Choroid plexus epithelial cell (primary cell): ENCODE measurements around the gene CSAD.

Experiments
- DNase-seq: peaks from one replicate; pipeline ENCODE4 v3.0.0-alpha.2; 2010; ENCODE audit warnings: low read depth
- H3K4me3 ChIP-seq: 2 replicates; pipeline ENCODE4 v1.5.1; 2011; ENCODE audit warnings: low read depth, mild to moderate bottlenecking, control low read depth, low read length, moderate library complexity
- TF ChIP-seq, protein P1 (sequence below): conservative IDR thresholded peaks from 2 replicates; pipeline ENCODE4 v1.5.1; 2011; ENCODE audit warnings: low read depth, mild to moderate bottlenecking, control low read depth, inconsistent platforms, low read length, moderate library complexity

The CSAD gene

DNA sequence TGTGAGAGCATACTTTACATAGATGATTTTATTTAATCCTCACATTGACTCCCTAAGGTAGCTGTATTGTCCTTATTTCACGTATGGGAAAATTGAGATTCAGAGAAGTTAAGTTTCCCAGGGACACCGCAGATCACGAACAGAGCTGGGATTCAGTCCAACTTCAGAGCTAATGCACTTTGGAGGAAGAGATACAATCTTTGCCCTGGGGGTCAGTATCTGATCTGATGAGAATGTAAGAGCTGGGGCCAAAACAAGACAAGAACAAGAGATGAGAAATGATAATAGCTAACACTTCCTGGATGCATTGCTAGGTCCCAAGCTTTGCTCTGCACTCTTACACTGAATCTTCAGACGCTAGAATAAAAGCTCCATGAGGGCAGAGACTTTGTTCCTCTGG lies 6.0 kb upstream of the CSAD start:
- TF ChIP-seq, protein P1, sequence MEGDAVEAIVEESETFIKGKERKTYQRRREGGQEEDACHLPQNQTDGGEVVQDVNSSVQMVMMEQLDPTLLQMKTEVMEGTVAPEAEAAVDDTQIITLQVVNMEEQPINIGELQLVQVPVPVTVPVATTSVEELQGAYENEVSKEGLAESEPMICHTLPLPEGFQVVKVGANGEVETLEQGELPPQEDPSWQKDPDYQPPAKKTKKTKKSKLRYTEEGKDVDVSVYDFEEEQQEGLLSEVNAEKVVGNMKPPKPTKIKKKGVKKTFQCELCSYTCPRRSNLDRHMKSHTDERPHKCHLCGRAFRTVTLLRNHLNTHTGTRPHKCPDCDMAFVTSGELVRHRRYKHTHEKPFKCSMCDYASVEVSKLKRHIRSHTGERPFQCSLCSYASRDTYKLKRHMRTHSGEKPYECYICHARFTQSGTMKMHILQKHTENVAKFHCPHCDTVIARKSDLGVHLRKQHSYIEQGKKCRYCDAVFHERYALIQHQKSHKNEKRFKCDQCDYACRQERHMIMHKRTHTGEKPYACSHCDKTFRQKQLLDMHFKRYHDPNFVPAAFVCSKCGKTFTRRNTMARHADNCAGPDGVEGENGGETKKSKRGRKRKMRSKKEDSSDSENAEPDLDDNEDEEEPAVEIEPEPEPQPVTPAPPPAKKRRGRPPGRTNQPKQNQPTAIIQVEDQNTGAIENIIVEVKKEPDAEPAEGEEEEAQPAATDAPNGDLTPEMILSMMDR = no peak

DNA sequence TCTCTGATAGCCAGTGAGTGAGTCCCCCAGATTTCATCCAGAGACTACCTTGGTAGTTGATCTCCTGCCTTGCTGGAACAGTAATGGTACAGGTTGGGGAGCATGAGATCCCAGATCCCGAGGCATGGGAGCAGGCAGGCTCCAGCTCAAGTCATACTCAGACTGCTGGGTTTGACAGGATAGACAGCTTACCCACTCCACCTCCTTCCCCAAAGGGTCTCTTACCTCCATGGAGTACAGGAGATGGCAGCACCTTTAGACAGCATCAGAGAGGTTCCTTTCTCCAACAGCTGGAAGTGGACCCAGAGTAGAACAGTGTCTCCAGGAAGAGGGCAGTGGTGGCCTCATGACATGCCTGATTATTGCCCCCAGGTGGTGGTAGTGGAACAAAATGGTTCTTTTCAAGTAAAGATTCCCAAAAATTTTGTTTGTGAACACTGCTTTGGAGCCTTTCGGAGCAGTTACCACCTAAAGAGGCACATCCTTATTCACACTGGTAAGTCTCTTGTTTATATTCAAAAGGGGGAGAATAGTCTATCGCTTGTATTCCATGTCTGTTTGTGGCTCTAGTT lies 4.9 kb upstream of the CSAD start:
- DNase-seq = no peak
- TF ChIP-seq, protein P1 = peak; percentile 26
- H3K4me3 ChIP-seq = no peak overlapping the region

More for the DNA sequence above, 6.0 kb upstream of the CSAD start:
- DNase-seq = no peak
- H3K4me3 ChIP-seq = no peak overlapping the region

DNA sequence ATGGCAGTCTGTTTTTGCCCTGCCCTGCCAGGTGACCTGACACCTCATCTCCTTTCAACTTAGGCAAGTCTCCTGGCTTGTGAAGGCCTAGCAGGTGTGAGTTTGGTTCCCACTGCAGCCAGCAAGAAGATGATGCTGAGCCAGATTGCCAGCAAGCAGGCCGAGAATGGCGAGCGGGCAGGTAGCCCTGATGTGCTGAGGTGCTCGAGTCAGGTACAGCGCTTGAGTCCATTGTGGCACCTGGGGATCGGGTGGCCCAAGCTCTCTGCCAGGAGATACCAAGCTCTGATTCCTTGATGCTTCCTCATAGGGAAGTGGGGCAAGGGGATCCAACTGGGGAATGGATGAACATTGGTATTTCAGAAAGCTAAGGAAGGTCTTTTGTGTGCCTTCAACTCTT lies 4.1 kb upstream of the CSAD start:
- no peak for DNase-seq
- no peak overlapping the region for H3K4me3 ChIP-seq
- TF ChIP-seq, protein P1 = no peak

DNA sequence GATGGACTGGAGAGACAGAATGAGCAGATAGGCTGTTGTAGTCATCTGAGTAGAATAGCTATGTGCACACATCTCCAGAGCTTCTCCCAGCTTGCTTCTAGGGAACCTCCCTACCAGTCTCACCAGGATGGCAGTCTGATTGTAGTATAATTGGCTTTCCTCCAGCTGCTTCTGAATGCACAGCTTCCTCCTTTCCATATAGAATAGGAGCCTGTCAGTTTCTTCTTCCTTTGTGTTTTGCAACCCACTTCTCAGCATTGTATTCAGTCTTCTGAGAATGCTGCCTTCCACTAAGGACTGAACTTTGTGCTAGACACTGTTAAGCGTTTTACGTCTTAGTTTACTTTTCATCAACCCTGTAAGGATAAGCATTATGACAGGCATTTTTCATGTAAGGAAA lies 2.2 kb upstream of the CSAD start:
- TF ChIP-seq, protein P1 = no peak
- H3K4me3 ChIP-seq = no peak overlapping the region
- no peak for DNase-seq

DNA sequence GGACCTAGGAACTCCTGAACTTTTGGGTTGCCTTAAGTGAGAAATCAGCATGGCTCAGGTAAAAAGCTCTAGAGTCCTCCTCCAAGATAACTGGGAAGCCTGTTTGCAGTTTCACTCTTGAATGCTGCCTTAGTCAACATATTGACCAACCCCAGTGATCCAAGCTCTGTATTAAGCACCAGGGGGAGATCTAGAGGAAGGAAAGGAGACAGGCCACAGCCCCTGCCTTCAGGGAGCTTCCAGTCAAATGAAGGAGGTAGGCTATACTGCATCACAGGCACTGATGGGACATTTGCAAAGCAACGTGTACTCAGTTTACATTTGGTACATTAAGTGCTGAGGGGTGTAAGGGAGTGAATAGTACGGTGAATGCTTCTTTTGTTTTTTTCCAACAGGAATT lies 1.2 kb upstream of the CSAD start:
- H3K4me3 ChIP-seq = peak overlapping the region; percentile 86
- TF ChIP-seq, protein P1 = peak; percentile 5
- no peak for DNase-seq

DNA sequence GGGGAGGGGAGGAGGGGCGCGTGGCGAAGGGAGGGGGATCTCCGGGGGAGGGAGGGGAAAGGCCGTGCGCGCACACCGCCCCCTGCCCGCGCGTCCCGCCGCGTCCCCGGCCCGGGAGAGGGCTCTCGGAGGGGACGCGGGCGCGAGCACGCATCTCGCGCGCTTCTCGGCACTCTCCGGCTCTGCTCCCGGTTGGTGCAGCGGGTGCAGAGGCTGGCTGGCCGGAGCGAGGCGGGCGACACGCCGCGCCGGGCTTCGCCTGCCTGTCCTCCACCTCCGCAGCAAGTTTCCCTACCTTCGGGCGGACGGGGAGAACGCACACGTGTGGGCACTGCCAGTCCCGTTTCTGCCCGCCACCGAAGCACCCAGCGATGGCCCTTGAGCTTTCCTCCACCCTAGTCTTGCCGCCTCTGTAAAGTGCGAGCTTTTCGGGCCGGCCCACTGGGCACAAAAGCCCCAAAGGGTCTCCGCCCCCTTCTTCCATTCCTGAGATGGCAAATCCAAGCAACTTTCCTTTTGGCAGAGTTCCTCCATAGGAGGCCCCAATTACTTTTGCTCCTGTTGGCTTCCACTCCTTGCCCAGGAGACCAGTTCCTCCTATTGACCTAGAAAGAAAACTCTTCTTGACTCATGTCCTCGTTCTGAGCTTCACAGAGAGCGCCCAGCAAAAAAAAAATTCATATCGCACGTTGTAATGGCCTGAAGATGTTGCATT lies 363 bp upstream of the CSAD start:
- peak; percentile 80 for DNase-seq
- peak overlapping the region; percentile 86 for H3K4me3 ChIP-seq
- TF ChIP-seq, protein P1 = no peak
